ENCODE data around the gene GRIN2A.
"Not testable (repeated sequence)": the region's sequence is repeated elsewhere in the genome, so short reads cannot be mapped to it uniquely, and the experiment has no call there.

GRIN2A gene

DNA sequence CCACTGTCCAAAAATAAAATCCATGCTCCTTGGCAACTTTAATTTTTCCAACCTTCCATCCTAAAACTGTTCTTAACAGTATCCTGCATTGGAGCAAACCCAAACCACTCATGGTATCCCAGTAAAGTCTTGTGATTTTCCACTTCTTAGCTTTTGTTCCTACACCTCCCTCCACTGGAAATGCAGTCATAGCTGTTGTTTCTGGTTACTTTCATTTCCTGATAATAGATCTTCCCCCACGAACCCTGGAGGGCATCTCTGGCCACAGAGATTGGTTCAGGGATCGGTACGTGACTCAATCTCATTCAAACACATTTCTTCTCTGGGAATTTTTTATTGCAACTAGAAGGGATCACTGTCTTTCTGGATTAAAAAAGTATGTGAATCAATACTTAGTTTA lies 276.0 kb downstream of the GRIN2A start:
- Histone ChIP-seq H3K27ac (ENCODE audit: low read depth, low read length, severe bottlenecking) (no peak overlapping the region), H3K4me1 (ENCODE audit: control insufficient read depth, insufficient read depth, low read length, poor library complexity, severe bottlenecking) (no peaks in the 10 kb centered on the region), H3K36me3 (ENCODE audit: control insufficient read depth, insufficient read depth, low read length) (no peaks in the 10 kb centered on the region), H3K9me3 (ENCODE audit: control insufficient read depth, low read length) (no peaks in the 10 kb centered on the region), H3K4me3 (ENCODE audit: extremely low read depth, insufficient read depth, low read length, poor library complexity, severe bottlenecking) (no peak overlapping the region)
- 60% methylated on average over 1 of the region's 3 CpGs; no CpG with 5 or more reads in 1 of the 2 experiments for WGBS, 2 experiments (ENCODE audit: insufficient coverage in 2 of 2)

DNA sequence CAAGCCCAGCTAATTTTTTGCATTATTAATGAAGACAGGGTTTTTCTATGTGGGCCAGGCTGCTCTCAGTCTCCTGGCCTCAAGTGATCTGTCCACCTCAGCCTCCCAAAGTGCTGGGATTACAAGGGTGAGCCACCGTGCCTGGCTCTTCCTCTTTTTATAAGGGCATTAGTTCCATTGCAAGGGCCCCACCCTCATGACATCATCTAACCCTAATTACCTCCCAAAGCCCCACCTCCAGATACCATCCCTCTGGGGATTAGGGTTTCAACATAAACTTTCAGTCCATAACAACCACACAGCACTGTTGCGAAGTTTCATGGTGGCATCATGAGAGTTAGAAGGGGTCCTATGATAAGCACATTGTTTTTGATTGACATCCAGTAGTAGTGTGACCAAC lies 277.7 kb downstream of the GRIN2A start:
- WGBS, 2 experiments (ENCODE audit: insufficient coverage in 2 of 2), result 75% methylated on average over 1 of the region's 2 CpGs; no CpG with 5 or more reads in 1 of the 2 experiments
- Histone ChIP-seq H3K4me3 (ENCODE audit: extremely low read depth, insufficient read depth, low read length, poor library complexity, severe bottlenecking) (no peak overlapping the region), H3K9me3 (ENCODE audit: control insufficient read depth, low read length) (no peaks in the 10 kb centered on the region), H3K36me3 (ENCODE audit: control insufficient read depth, insufficient read depth, low read length) (no peaks in the 10 kb centered on the region), H3K4me1 (ENCODE audit: control insufficient read depth, insufficient read depth, low read length, poor library complexity, severe bottlenecking) (no peaks in the 10 kb centered on the region), H3K27ac (ENCODE audit: low read depth, low read length, severe bottlenecking) (no peak overlapping the region)

DNA sequence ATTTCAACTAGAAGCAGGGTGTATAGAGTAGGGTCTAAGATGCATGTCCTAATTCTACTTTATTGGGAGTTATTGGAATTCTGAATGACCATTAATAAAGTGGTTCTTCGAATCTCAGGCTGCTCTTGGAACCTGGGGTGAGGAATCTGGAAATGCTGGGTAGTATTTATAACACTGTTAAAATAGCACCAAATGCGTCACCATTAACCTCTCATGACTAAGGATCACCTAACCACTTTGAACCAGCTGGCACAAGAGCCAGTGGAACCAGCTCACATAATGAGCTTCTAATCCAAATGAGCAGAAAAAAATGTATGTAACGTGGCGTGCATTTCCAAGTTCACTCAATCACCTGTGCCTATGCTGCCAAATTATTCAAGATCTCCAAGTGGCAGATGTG lies 281.7 kb downstream of the GRIN2A start:
- 89 to 100% methylated on average over 3 of the region's 4 CpGs for WGBS, 2 experiments (ENCODE audit: insufficient coverage in 2 of 2)
- Histone ChIP-seq H3K4me1 (ENCODE audit: control insufficient read depth, insufficient read depth, low read length, poor library complexity, severe bottlenecking) (no peaks in the 10 kb centered on the region), H3K27ac (ENCODE audit: low read depth, low read length, severe bottlenecking) (no peak overlapping the region), H3K4me3 (ENCODE audit: extremely low read depth, insufficient read depth, low read length, poor library complexity, severe bottlenecking) (no peak overlapping the region), H3K9me3 (ENCODE audit: control insufficient read depth, low read length) (no peaks in the 10 kb centered on the region), H3K36me3 (ENCODE audit: control insufficient read depth, insufficient read depth, low read length) (no peaks in the 10 kb centered on the region)

DNA sequence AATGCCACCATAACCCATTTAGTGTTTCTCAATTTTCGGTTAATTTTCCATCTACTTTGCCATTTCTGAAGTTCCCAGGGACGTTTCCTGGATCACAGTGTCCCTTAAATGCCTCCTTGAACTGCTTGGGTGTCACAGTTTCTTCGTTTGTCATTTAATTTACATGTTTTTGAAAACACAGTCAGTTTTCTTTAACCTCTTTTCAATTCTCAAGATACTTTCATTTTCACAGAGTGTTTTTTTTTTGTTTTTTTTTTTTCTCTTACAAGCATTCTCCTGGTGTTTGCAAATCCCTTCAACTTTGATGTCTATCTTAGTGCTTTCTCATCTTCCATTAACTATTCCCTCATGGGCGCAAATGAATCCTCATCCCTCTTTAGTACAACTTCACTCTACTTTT lies 283.7 kb downstream of the GRIN2A start:
- H3K4me3 ChIP-seq (ENCODE audit: extremely low read depth, insufficient read depth, low read length, poor library complexity, severe bottlenecking), result no peak overlapping the region
- 57 to 60% methylated on average over 4 of the region's 4 CpGs for WGBS, 2 experiments (ENCODE audit: insufficient coverage in 2 of 2)

DNA sequence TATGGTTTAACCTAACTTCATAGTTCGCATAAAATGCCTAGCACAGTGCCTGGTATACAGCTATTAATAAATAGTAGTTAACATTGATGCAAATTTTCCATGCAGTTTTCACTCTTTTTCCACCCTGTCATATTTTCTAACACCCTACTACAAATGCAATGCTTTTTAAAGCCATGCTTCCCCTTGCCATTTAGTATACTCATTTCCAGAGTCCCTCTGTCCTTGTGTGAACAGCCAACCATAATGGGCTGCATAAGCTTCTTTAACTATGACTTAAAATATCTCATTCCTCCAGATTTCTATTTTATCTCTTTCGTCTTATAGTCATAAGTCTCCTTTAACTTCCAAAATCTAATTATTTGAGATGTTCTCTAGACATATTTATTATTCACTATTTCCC lies 284.1 kb downstream of the GRIN2A start:
- no peaks in the 10 kb centered on the region for H3K36me3 ChIP-seq (ENCODE audit: control insufficient read depth, insufficient read depth, low read length)
- WGBS, 2 experiments (ENCODE audit: insufficient coverage in 2 of 2), result no CpG with 5 or more reads among the region's 2 CpGs

More for the DNA sequence above, 283.7 kb downstream of the GRIN2A start:
- no peak overlapping the region for H3K27ac ChIP-seq (ENCODE audit: low read depth, low read length, severe bottlenecking)
- H3K36me3 ChIP-seq (ENCODE audit: control insufficient read depth, insufficient read depth, low read length), result no peaks in the 10 kb centered on the region
- H3K4me1 ChIP-seq (ENCODE audit: control insufficient read depth, insufficient read depth, low read length, poor library complexity, severe bottlenecking), result no peaks in the 10 kb centered on the region
- no peaks in the 10 kb centered on the region for H3K9me3 ChIP-seq (ENCODE audit: control insufficient read depth, low read length)

DNA sequence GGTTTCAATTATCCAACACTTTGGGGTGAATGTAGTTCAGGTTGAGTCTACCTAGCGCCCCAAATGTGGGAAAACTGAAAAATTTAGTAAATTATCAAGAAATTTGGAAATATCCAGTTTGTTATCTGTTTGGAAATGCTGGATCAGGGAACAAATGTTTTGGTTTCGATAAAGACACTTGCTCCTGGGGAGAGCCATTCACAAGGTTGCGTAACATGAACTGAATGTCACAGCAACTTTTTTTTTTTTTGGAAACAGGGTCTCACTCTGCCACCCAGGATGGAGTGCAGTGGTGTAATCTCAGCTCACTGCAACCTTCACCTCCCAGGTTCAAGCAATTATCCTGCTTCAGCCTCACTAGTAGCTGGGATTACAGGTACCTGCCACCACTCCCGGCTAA lies 286.4 kb downstream of the GRIN2A start:
- Histone ChIP-seq H3K9me3 (ENCODE audit: control insufficient read depth, low read length) (no peaks in the 10 kb centered on the region), H3K36me3 (ENCODE audit: control insufficient read depth, insufficient read depth, low read length) (no peaks in the 10 kb centered on the region), H3K4me3 (ENCODE audit: extremely low read depth, insufficient read depth, low read length, poor library complexity, severe bottlenecking) (no peak overlapping the region), H3K27ac (ENCODE audit: low read depth, low read length, severe bottlenecking) (no peak overlapping the region), H3K4me1 (ENCODE audit: control insufficient read depth, insufficient read depth, low read length, poor library complexity, severe bottlenecking) (no peaks in the 10 kb centered on the region)
- 70 to 75% methylated on average over 4 of the region's 4 CpGs for WGBS, 2 experiments (ENCODE audit: insufficient coverage in 2 of 2)

More for the DNA sequence above, 284.1 kb downstream of the GRIN2A start:
- Histone ChIP-seq H3K9me3 (ENCODE audit: control insufficient read depth, low read length) (no peaks in the 10 kb centered on the region), H3K27ac (ENCODE audit: low read depth, low read length, severe bottlenecking) (no peak overlapping the region), H3K4me1 (ENCODE audit: control insufficient read depth, insufficient read depth, low read length, poor library complexity, severe bottlenecking) (no peaks in the 10 kb centered on the region), H3K4me3 (ENCODE audit: extremely low read depth, insufficient read depth, low read length, poor library complexity, severe bottlenecking) (no peak overlapping the region)

DNA sequence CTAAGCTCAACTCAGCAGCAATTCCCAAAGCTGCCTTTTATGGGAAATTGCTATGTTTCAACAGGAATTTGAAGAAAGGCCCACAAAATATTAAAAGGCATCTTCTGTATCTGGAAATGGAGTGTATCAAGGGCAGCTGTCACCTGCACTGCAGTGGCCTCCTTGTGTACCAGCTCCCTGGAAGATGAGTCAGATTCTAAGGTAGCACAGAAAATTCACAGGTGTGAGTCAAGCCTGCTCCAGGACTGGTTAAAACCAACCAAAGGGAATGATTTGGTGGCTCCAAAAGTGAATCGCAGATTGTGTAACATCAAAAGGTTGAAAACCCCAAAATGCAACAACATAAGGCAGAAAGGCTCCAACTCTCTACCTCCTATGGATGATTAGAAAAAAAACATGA lies 296.4 kb downstream of the GRIN2A start:
- H3K27ac ChIP-seq (ENCODE audit: low read depth, low read length, severe bottlenecking), result peak overlapping the region; percentile 44
- H3K4me3 ChIP-seq (ENCODE audit: extremely low read depth, insufficient read depth, low read length, poor library complexity, severe bottlenecking), result no peak overlapping the region
- H3K4me1 ChIP-seq (ENCODE audit: control insufficient read depth, insufficient read depth, low read length, poor library complexity, severe bottlenecking), result no peaks in the 10 kb centered on the region
- no peaks in the 10 kb centered on the region for H3K36me3 ChIP-seq (ENCODE audit: control insufficient read depth, insufficient read depth, low read length)
- no peaks in the 10 kb centered on the region for H3K9me3 ChIP-seq (ENCODE audit: control insufficient read depth, low read length)
- no CpG with 5 or more reads among the region's 1 CpG for WGBS, 2 experiments (ENCODE audit: insufficient coverage in 2 of 2)

DNA sequence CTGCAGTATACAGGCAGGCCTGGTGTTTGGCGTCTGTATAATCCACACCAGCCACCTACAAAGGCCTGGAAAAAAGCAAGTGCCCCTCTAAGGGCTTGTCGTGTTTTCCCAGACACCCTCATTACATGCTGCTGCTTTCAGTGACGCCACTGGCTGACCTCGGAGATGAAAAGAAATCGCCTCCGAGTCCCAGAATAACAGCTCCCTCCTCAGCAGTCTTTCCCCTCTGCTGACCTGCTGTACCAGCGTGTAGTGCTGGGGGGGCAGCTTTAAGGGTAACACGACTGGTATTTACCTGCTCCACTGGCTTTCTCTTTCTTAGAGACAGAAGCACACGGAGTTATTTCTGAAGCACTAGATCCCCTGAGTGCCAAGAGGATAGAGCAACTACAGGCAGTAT lies 296.8 kb downstream of the GRIN2A start:
- 51 to 55% methylated on average over 3 to 5 of the region's 9 CpGs for WGBS, 2 experiments (ENCODE audit: insufficient coverage in 2 of 2)
- peak overlapping the region; percentile 44 for H3K27ac ChIP-seq (ENCODE audit: low read depth, low read length, severe bottlenecking)
- H3K9me3 ChIP-seq (ENCODE audit: control insufficient read depth, low read length), result no peaks in the 10 kb centered on the region

DNA sequence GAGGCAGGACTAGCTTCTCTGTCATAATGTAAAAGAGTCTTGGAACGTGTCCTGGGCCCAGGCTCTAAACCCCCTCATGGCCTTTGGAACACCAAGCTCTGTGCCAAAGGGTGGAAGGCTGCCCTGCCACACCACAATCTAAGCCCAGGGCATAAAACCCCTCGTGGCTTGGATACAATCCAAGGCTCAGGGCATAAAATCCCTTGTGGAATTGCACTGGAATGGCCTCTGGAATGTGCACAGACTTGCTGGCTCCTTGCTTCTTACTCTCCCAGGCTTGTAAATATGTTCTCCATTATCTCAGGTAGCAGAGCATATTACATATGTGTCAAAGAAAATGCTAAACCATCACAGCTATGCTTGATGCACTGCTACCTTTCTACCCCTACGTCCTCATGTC lies 306.2 kb downstream of the GRIN2A start:
- not testable (repeated sequence) for H3K9me3 ChIP-seq (ENCODE audit: control insufficient read depth, low read length); H3K27ac ChIP-seq (ENCODE audit: low read depth, low read length, severe bottlenecking); H3K36me3 ChIP-seq (ENCODE audit: control insufficient read depth, insufficient read depth, low read length); H3K4me3 ChIP-seq (ENCODE audit: extremely low read depth, insufficient read depth, low read length, poor library complexity, severe bottlenecking); H3K4me1 ChIP-seq (ENCODE audit: control insufficient read depth, insufficient read depth, low read length, poor library complexity, severe bottlenecking)
- 72% methylated on average over 3 of the region's 3 CpGs for WGBS, 2 experiments (ENCODE audit: insufficient coverage in 2 of 2)

More for the DNA sequence above, 296.8 kb downstream of the GRIN2A start:
- H3K36me3 ChIP-seq (ENCODE audit: control insufficient read depth, insufficient read depth, low read length), result no peaks in the 10 kb centered on the region
- H3K4me1 ChIP-seq (ENCODE audit: control insufficient read depth, insufficient read depth, low read length, poor library complexity, severe bottlenecking), result no peaks in the 10 kb centered on the region
- H3K4me3 ChIP-seq (ENCODE audit: extremely low read depth, insufficient read depth, low read length, poor library complexity, severe bottlenecking), result no peak overlapping the region

DNA sequence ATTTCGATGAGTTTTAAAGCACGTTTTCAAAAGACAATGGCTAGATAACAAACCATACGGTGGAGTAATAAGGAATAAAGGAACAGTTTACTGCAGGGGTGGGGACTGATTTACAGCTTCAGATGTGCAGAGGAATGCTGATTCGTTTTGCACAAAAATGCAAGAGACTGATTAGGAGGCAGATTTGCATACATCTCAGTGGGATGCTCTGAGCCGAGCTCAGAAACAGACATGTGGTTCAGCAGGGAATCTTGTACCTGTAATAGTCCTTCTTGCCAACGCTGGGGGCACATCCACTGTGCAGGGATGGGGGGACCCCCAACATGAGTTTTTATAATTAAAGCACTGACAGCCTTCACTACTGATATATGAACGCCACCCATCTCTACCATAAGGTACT lies 308.0 kb downstream of the GRIN2A start:
- H3K4me3 ChIP-seq (ENCODE audit: extremely low read depth, insufficient read depth, low read length, poor library complexity, severe bottlenecking), result no peak overlapping the region
- H3K27ac ChIP-seq (ENCODE audit: low read depth, low read length, severe bottlenecking), result no peak overlapping the region
- WGBS, 2 experiments (ENCODE audit: insufficient coverage in 2 of 2), result 39 to 50% methylated on average over 6 to 7 of the region's 7 CpGs
- H3K4me1 ChIP-seq (ENCODE audit: control insufficient read depth, insufficient read depth, low read length, poor library complexity, severe bottlenecking), result no peaks in the 10 kb centered on the region
- no peaks in the 10 kb centered on the region for H3K9me3 ChIP-seq (ENCODE audit: control insufficient read depth, low read length)
- no peaks in the 10 kb centered on the region for H3K36me3 ChIP-seq (ENCODE audit: control insufficient read depth, insufficient read depth, low read length)

DNA sequence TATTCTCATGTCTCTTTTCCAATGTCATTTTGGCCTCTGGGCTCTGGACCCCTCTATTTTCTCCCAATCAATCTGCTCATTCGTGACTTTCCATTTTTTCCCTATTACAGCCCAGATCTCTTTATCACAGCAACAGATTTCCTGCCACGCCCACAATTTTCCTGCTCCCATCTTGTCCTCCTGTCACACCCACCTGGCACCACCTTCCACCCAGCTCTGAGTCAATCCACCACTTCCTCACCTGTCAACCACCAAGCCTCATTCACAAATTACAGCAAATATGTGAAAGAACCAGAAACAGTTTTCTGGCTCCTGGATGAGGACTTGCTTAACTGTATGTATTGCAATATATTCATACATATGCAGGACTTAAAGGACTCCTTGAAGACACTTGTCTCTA lies 311.3 kb downstream of the GRIN2A start:
- no peak overlapping the region for H3K27ac ChIP-seq (ENCODE audit: low read depth, low read length, severe bottlenecking)
- 74 to 94% methylated on average over 2 of the region's 2 CpGs for WGBS, 2 experiments (ENCODE audit: insufficient coverage in 2 of 2)

More for the DNA sequence above, 311.3 kb downstream of the GRIN2A start:
- Histone ChIP-seq H3K4me3 (ENCODE audit: extremely low read depth, insufficient read depth, low read length, poor library complexity, severe bottlenecking) (no peak overlapping the region), H3K9me3 (ENCODE audit: control insufficient read depth, low read length) (no peaks in the 10 kb centered on the region), H3K36me3 (ENCODE audit: control insufficient read depth, insufficient read depth, low read length) (no peaks in the 10 kb centered on the region), H3K4me1 (ENCODE audit: control insufficient read depth, insufficient read depth, low read length, poor library complexity, severe bottlenecking) (no peaks in the 10 kb centered on the region)
